HG02623 (cell line): ENCODE data around the gene ACO1.

Experiments used
- ATAC-seq: cut with Tn5 transposase; IDR thresholded peaks from one replicate; pipeline ENCODE4 v1.9.1; 2021; ENCODE audit warnings: moderate library complexity; ENCODE audit not compliant: unreplicated experiment

The ACO1 gene

DNA sequence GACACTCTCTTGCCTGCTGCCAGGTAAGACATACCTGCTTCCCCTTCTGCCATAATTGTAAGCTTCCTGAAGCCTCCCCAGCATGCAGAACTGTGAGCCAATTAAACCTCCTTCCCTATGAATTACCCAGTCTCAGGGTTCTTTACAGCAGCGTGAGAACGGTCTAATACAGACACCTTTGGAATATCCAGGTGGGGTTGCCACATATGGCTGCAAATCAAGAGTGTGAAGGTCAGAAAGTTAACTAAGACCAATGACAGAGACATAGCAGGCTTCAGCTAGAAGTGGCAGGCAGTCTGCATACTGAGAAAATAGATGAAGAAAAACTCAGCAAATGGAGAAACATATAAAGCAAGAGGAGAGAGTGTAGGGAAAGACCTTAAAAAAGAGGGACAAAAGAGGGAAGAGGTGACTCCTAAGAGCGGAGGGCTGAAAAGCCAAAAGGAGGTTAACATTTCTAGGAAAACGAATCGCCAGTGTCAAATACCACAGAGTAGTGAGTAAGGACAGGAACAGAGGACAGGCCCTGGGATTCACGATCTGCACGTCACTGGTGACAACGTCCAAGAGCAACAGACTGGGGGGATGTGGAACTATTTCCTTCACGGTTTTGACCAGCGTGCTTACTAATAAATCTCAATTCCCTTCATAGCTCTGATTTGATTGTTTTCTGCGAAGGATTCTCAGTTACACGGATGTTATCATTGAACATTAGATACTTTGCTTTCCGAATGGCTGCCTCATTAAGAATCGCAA lies 1.7 kb upstream of the ACO1 start:
- no peak for ATAC-seq

DNA sequence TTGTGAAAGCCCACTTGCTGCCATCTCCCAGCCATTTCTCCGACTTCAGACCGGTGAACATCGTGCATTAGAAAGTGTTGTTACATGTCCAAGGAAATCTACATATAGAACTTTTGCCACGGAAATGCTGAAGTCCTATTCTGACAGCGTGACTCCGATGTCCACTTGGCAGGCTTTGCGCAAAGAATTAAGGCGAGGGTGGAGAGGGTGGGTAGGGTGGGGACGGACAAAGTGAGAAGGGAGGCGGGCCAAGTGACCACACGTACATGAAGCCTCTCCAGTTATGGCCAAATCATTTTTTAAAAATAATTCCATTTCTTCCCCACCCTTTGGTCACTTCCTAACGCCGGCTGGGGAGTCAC lies 460 bp upstream of the ACO1 start:
- no peak for ATAC-seq

DNA sequence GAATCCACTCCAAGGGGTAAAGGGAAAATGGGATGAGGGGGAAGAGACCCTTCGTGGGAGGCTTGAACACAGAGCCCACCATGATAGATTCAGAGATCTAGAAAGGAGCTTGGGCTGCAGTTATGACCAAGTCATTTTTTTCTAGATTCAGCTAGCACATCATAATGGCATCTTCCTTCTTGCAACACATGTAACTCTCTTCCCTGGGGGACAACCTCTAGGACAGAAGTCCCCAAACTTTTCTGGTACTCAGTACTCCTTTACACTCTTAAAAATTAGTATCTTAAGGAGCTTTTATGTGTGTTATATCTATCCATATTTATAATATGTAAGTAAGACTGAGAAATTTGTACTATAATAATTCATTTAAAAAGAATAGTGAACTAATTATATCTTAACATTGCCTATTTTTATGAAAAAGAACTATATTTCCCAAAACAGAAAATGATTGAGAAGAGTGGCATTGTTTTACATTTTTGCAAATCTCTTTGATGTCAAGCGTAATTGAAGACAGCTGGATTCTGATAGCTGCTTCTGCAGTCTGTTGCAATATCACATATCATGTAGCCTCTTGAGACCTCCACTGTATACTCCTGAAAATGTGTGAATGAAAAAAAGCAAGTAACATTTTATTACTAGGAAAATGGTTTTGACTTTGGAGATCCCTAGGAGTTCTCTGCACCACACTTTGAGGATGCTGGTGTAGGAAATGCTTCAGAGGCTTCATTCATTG lies 875 bp downstream of the ACO1 start:
- ATAC-seq, result no peak

DNA sequence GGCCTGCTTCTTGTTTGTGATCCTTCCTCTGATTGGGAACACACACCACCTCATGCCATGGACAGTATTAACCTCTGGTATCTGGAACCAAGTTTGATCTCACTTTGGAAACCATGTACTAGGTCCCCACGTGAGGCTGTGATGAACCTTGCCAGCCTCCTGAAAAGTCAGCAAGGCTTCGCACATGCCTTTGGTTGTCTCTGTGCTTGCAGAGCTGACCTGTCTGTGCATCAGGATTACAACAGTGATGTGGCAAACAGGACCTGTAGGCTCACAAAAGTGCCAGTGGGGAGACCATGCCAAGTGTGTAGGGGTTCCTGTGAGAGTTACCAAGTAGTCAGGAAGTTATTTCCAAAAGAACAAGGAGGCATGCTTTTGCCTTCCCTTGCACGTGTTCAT lies 1.4 kb downstream of the ACO1 start:
- ATAC-seq, result no peak

DNA sequence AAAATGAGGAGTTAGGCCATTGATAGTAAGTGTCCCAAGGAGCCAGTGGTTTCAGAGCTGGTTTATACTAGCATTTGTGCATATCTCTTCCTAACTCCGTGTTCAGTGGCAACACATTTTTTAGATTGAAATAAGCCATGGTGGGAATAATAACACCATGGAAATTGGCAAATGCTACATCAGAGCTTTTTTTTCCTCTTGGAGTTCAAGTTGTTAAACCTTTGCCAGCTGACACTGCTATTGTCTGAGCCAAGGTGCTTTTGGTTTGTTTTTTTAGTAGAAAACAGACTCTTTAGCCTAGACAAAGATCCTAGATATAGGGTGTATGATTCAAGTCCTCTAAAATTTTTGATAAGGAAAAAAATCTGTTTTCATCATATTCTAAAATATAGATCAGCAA lies 2.8 kb downstream of the ACO1 start:
- no peak for ATAC-seq

DNA sequence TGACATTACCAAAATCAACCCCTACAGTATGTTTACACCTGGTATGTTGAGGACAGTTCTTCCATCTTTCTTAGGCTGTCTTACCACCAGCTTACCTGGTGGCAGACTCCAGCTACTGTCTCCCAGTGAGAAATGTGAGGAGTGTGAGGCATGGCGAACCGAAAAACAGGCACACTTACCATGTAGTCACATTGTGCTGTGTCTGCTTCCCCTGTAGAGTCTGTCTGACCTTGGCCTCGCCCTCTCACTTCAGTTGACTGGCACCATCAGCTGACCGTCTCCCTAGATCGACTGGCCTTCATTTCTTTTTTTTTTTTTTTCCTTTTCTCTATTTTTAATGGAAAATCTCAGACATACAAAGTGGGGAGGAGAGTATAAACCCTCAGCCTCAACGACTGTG lies 4.9 kb downstream of the ACO1 start:
- no peak for ATAC-seq

DNA sequence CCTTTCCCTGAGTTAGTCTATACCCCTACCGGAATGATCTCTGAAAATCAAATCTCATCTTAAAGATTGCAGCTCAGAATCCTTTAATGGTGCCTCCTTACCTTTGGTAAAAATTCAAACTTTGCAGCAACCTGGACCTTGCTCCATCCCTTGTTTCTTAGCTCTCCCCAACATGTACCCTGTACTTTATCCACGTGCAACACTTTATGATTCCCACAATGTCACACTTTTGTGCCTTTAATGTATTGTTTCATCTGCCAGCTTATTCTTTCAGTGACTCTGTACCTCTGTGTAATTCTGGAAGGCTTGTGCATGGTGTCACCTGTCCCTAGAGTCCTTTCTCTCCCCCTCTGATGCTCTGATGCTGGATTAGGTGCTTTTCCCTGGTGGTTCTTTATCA lies 9.5 kb downstream of the ACO1 start:
- ATAC-seq, result no peak

DNA sequence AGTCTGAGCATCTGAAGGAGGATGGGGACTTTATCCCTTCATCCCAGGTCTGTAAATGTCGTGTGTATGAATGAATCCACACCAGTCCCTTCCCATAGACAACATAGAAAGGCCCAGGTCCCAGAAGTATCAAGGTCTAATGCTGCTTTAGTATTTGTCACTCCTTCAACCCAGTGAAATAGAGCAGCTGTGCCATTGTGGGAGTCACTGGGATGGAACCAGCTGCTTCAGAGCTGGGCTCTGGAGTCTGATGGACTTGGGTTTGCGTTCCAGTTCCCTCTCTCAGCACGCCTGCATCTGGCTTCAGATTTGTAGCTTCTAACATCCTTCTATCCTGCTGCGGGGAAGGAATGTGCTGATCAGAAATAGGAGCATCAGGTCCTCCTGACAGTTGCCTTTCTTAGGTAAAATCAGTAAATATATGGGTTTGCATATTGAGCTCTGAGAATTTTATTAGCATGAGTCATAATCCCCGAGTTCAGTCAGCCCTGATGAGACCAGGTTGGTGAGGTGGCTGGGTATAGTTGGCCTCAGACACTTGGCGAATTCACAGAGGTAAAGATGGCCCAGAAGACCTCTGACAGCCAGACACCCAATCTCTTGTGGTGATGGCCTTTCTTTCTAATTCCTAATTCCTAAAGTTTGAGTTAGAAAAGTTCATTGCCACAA lies 10.1 kb downstream of the ACO1 start:
- no peak for ATAC-seq

DNA sequence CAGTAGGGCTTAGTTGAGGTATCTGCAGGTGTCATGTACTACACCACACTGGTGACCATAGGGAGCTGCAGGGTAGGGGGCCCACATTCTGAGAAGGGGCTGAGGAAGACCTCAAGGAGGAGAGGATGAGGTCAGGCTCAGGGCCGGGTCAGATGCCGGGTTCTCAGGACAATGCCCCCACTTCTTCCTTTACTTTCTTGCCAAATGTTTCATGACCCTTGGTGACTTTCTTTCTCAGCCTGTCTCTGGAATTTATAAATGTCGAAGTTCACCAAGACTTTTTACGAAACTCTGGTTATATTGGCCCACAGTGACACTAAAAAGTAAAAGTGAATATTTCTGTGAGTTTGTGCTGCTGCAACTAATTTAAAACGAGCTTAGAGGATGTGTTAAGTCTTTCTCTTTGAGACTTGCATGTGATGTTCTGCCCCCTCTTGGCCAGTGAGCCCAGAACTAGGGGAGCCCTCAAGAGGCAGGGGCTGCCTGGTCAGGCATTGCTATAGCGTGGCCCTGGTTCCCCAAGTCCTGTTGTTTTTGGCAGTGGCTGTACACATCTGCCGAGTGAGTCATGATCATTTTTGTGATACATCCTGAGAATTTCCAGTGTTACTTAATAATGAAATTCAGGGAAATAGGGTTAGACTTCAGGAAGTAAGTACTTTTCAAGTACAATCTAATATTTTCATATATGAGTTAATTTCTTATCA lies 11.2 kb downstream of the ACO1 start:
- ATAC-seq, result no peak

DNA sequence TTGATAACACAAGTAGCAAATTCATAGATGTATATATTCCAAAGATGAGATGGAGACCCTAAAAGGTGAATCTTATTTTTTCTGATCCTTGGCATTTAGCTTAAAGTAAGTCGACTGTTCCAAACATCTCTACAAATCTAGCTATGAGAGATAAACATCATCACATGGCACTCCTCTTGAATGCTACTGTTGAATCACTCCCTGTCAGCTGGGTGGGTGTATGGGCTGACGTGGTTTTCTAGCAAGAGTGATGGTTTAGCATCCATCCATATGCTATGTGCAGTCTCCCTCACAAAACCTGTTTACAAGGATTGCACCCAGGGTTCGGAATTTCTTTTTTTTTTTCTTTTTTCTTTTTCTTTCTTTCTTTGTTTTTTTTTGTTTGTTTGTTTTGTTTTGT lies 13.8 kb downstream of the ACO1 start:
- no peak for ATAC-seq

DNA sequence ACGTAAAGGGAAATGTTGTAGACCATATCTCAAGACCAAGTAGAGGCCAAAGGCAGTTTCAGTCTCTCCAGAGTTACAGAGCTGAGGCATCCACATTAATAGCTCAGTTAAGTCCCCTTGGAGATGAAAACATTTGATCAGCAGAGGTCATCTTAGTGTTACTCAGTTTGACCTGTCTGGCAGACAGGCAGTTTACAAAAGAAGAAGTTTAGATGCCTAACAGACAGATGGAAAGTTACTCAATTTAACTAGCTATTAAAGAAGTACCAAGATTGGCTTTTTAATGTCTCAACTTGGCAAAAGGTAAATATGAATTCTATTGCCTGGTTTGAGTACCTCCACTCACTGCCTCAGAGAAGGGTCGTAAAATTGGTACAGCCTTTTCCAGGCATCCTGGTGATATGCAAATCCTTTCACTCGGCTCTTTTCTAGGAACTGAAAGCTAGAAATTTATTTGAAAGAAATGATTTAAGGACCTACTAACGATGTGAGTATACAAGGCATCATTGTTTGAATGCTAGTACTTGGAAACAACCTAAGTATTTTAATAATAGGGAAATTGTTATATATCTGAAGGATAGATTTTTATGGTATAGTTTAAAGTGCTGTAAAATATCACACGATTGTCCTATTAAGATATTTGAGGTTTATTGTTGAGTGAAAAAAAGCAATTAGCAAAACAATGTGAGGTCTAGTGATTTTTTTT lies 14.8 kb downstream of the ACO1 start:
- ATAC-seq, result no peak

DNA sequence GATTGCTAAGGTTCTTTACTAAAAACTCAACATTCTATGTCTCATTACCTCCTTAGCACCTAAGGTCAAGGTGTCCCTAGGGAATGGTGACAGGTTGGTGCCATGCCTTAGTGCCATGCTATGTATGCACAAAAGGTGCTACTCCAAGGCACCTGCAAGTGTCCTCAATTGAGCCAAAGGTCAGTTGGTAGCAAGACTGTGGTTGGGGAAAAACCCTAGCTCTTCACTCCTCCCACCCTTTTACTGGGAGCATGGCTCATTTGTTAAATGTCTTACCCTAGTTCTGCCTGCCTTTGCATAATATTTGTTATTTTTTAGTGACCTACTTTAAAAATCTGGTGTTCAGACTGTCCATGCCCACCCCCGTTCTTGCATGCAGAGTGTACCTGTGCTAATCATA lies 17.0 kb downstream of the ACO1 start:
- no peak for ATAC-seq

DNA sequence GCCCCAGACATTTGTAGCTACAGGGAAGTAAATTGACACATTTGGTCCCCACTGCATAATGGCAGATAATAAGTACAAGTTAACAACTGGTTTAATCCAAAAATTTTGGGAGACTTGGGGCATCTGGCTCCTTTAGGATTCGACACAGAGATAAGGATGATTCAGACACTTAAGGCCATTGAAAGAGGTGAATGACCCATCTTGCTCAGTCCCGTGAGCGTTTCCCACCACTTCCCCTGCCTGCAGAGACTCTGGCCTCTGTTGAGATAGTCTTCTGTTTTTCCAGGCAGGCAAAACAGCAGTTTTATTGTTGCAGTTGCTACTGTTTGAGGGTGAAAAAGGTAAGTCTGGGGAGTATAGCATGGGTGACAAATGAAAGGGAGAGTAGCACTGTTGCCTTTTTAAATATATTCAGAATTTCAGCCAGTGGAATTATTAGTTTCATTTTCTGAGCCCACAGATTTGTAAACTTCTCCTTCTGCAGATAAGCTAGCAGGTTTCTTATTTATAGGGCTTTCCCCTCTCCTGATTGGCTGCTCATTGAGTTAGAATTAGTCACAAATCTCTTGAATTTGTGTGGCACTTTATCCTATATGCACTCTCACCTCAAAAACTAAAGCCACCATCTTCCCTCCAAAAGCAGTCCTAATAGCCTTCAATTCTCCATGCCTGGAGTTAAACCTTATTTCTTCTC lies 19.3 kb downstream of the ACO1 start:
- no peak for ATAC-seq

DNA sequence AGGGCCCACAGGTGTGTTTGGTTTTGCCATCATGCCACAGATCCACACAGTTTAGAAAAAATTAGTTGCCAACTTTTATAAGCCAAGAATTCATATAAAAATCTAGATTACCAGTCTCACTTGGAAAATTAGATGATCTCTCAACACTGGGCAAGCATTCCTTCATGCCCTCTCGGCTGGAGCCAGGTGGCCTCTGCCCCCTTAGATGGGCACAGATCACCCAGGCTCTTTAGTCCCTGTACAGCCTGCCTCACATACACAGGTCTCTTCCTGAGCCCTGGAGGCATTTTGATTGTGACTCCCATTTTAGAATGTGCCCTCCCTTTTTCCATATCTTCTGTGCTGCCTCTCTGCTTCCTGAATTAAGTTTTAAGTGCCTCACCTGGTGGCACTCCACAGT lies 20.0 kb downstream of the ACO1 start:
- ATAC-seq, result no peak

DNA sequence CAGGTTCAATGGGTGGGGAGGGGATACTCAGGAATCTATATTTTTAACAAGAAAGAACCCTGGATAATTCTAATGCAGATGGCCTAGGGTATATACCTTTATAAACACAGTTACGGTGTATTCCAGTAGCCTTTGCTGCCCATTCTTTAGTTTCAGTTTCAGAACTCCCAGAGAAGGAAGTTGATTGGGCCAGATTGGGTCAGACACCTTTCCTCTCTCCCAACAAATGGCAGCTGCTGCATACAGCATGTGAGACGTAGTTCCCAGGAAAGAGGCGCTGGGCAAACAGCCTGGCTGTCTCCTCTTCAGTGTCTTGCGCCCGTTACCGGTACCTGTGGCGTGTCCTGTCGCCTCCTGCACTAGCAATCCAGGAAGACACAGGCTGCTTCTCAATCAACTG lies 20.4 kb downstream of the ACO1 start:
- ATAC-seq, result no peak

DNA sequence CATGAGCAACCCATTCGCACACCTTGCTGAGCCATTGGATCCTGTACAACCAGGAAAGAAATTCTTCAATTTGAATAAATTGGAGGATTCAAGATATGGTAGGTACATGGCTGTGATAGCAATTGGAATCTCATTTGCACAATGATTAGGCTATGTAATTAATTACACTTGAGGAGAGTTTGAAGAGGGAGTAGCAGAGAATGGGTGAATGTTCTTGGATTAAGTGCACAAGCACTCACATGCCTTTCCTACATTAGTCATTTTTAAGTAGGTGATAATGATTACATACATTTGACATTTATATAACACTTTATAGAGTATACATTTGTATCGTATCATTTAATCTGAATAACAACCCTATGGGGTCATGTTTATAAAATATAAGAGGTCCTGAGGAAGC lies 21.1 kb downstream of the ACO1 start:
- ATAC-seq, result no peak

DNA sequence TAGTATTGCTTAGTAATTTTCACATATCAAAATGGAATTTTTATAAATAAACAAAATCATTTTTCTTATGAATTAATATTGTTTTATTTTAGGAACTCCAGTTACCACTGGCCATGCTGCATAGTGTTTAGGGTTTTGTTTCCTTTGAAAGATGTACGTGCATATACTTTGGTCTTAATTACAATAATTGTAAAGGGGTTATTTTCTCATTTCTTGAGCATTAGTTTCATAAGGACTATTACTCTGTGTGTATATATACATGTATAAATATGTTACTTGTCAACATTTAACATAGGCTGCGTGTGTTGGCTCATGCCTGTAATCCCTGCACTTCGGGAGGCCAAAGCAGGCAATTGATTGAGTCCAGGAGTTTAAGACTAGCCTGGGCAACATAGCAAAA lies 21.6 kb downstream of the ACO1 start:
- no peak for ATAC-seq

DNA sequence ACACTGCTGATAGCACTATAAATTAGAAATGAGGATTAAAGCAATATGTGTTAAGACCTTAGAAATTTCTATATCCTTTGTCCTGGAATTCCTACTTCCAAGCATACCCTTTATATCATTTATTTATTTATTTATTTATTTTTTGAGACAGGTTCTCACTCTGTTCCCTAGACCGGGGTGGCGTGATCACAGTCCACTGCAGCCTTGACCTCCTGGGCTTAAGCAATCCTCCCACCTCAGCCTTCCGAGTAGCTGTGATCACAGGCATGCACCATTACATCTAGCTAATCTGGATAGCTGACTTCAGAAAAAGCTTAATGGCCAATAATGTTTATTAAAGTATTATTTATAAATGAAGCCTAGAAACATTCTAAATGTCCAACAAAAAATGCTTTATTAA lies 27.3 kb downstream of the ACO1 start:
- no peak for ATAC-seq

DNA sequence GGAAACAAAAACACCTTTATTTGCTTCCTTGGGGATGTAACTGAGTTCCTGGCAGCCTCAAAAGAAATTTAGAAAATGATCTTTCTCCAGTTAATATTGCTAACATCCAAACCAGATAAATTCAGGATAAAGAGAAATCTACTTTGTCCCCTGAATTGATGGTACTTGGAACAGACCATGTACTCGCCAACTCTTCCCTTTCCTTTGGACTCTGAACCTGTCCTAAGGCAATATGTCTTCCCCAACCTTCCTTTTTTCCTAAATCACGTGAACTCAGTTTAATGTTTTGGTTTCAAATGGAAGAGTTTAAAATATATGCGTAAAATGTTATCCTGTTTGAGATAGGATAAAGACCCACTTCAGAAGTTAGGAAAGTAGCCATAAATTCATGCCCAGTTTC lies 28.0 kb downstream of the ACO1 start:
- ATAC-seq, result no peak

DNA sequence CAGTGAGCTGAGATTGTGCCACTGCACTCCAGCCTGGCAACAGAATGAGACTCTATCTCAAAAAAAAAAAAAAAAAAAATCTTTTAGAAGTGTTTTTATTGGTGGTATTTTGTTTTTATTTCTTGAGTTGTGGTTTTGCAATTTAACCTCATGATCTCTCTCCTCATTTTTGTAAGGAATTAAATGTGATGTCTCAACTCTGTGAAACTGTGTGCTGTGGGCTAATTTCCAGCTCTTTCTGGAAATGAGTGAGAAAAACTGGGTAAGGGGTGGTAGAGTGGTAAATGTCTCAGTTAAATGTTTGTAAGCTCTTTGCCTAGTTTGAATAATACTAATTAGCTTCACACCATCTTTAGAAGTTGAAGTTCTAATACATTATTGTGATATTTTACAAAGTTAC lies 29.0 kb downstream of the ACO1 start:
- ATAC-seq, result no peak
